ENCODE results near the gene IGSF3.

- TF ChIP-seq POLR2AphosphoS5 (IDR thresholded peaks at IDR 0.05) (no peak), CTCF (IDR thresholded peaks at IDR 0.05) (no peak)
Measured at GRCh38 chr1:116558571-116558970, 109.0 kb downstream of the IGSF3 start.

Measured in suprapubic skin (tissue), 3 donors.